ENCODE results near the gene PSMD7.

Gene PSMD7

DNA sequence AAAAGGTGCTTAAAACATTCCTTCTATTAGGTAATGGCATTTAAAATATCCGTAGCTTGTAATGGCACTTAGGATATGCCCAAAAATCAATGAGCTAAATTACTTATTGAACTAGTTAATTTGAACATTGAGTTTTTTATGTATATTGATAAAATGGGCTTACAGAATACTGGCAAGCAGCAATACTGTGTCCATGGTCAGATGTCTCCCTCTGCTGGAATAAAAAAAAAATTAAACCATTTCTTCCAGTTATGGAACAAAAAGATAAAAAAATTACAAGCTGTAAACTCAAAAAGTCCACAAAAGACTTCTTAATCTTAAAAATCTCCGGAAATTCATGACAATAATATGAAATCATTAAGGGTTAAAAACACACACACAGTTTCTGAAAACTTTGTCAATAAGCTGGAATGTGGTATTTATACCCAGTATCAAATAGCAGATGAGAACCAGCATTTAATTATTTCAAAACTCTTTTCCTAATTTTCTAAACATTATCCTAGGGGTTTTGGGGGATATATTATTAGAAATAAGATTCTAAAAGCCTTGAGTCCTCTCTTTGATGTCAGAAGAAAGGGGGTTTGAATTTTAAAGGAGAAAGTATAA is 21.5 kb upstream of the PSMD7 start:
- no peak for TF ChIP-seq TAF1 (IDR thresholded peaks at IDR 0.05; ENCODE audit: borderline replicate concordance, insufficient read depth, low read length)
- no peak for TF ChIP-seq POLR2AphosphoS5 (IDR thresholded peaks at IDR 0.05; ENCODE audit: low read depth, low read length)
- no peak for TF ChIP-seq FOXP2 (optimal IDR thresholded peaks at IDR 0.05; ENCODE audit: borderline replicate concordance, extremely low read depth, extremely low read length, insufficient read depth)
- TF ChIP-seq, protein P1, sequence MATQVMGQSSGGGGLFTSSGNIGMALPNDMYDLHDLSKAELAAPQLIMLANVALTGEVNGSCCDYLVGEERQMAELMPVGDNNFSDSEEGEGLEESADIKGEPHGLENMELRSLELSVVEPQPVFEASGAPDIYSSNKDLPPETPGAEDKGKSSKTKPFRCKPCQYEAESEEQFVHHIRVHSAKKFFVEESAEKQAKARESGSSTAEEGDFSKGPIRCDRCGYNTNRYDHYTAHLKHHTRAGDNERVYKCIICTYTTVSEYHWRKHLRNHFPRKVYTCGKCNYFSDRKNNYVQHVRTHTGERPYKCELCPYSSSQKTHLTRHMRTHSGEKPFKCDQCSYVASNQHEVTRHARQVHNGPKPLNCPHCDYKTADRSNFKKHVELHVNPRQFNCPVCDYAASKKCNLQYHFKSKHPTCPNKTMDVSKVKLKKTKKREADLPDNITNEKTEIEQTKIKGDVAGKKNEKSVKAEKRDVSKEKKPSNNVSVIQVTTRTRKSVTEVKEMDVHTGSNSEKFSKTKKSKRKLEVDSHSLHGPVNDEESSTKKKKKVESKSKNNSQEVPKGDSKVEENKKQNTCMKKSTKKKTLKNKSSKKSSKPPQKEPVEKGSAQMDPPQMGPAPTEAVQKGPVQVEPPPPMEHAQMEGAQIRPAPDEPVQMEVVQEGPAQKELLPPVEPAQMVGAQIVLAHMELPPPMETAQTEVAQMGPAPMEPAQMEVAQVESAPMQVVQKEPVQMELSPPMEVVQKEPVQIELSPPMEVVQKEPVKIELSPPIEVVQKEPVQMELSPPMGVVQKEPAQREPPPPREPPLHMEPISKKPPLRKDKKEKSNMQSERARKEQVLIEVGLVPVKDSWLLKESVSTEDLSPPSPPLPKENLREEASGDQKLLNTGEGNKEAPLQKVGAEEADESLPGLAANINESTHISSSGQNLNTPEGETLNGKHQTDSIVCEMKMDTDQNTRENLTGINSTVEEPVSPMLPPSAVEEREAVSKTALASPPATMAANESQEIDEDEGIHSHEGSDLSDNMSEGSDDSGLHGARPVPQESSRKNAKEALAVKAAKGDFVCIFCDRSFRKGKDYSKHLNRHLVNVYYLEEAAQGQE (IDR thresholded peaks at IDR 0.05; ENCODE audit: insufficient read depth in 1 of 2, low read depth in 2 of 2, low read length in 2 of 2): no peak
- TF ChIP-seq SIN3A (IDR thresholded peaks at IDR 0.05; ENCODE audit: borderline replicate concordance, insufficient read depth, low read length): no peak

GRCh38 chr16:74275711-74276110 is 20.9 kb upstream of the PSMD7 start:
- TF ChIP-seq POLR2AphosphoS5 (IDR thresholded peaks at IDR 0.05; ENCODE audit: low read depth, low read length) (no peak), SIN3A (IDR thresholded peaks at IDR 0.05; ENCODE audit: borderline replicate concordance, insufficient read depth, low read length) (no peak), TAF1 (IDR thresholded peaks at IDR 0.05; ENCODE audit: borderline replicate concordance, insufficient read depth, low read length) (no peak), FOXP2 (optimal IDR thresholded peaks at IDR 0.05; ENCODE audit: borderline replicate concordance, extremely low read depth, extremely low read length, insufficient read depth) (no peak)
- TF ChIP-seq, protein P1 (IDR thresholded peaks at IDR 0.05; ENCODE audit: insufficient read depth in 1 of 2, low read depth in 2 of 2, low read length in 2 of 2): no peak

DNA sequence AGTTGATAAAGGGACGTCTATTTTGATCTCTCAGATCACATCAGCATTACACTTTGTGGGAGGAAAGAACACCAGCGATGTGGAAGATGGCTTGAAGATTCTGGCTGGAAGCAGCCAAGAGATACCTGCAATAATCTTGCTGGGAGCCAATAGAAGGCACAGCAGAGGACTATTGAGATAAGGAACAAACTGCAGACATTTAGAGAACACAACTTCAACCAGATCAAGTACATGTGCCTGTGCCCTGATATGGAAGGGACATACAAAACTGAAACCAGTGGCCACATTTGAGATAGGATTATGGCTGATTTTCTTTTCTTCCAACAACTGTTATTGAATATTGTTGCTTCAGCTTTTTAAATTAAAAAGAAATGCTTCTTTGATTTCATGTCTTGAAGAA is 18.6 kb upstream of the PSMD7 start:
- TF ChIP-seq SIN3A (IDR thresholded peaks at IDR 0.05; ENCODE audit: borderline replicate concordance, insufficient read depth, low read length): no peak
- no peak for TF ChIP-seq TAF1 (IDR thresholded peaks at IDR 0.05; ENCODE audit: borderline replicate concordance, insufficient read depth, low read length)
- TF ChIP-seq POLR2AphosphoS5 (IDR thresholded peaks at IDR 0.05; ENCODE audit: low read depth, low read length): no peak
- TF ChIP-seq FOXP2 (optimal IDR thresholded peaks at IDR 0.05; ENCODE audit: borderline replicate concordance, extremely low read depth, extremely low read length, insufficient read depth): no peak
- TF ChIP-seq, protein P1 (IDR thresholded peaks at IDR 0.05; ENCODE audit: insufficient read depth in 1 of 2, low read depth in 2 of 2, low read length in 2 of 2): no peak

DNA sequence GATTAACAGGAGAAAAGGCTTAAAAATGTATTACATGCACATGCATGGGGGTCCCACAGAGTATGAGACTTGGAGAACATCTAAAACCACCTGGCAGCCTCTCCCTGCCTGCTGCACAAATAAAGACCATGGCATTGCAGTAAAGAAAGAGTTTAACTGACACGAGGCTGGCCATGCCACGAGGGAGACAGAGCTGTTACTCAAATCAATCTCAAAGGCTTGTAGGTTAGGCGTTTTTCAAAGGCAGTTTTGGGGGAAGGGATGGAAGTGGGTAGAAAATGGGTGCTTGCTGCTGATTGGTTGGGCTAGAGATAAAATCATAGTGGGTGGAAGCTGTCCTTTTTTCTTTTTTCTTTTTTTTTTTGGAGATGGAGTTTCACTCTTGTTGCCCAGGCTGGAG is 17.3 kb upstream of the PSMD7 start:
- no peak for TF ChIP-seq SIN3A (IDR thresholded peaks at IDR 0.05; ENCODE audit: borderline replicate concordance, insufficient read depth, low read length)
- TF ChIP-seq FOXP2 (optimal IDR thresholded peaks at IDR 0.05; ENCODE audit: borderline replicate concordance, extremely low read depth, extremely low read length, insufficient read depth): no peak
- no peak for TF ChIP-seq TAF1 (IDR thresholded peaks at IDR 0.05; ENCODE audit: borderline replicate concordance, insufficient read depth, low read length)
- TF ChIP-seq POLR2AphosphoS5 (IDR thresholded peaks at IDR 0.05; ENCODE audit: low read depth, low read length): no peak
- TF ChIP-seq, protein P1 (IDR thresholded peaks at IDR 0.05; ENCODE audit: insufficient read depth in 1 of 2, low read depth in 2 of 2, low read length in 2 of 2): no peak
